A549 (cell line): ENCODE results near the gene ARHGEF7. TPM values are rescaled to one million over a fixed set of nuclear protein-coding genes. Genes with fewer than 3 reads are reported as not detected.

Source experiments
- ATAC-seq, 2 experiments: fragments of 200-7000 bp in 1 of 2; fragments of >200 bp in 1 of 2; cut with Nextera tagmentation in 1 of 2; cut with Tn5 transposase in 1 of 2; 3 replicates each; pipeline versions ENCODE4 v1.8.0 to v1.9.1; 2018 to 2020; ENCODE audit warnings: mild to moderate bottlenecking in 1 of 2, moderate library complexity in 1 of 2
- CTCF ChIA-PET: fragments of 300-600 bp; sonication (Branson Sonifier 250); formaldehyde crosslinking; extraction: SDS; loops from one replicate; lab custom pipeline; 2021; ENCODE audit warnings: antibody characterized with exemption, inconsistent platforms; lab: Yijun Ruan, JAX
- POLR2A ChIA-PET: fragments of 350-600 bp; formaldehyde crosslinking; extraction: SDS; loops from one replicate; lab custom pipeline; 2021; ENCODE audit warnings: antibody characterized with exemption, inconsistent platforms; lab: Yijun Ruan, JAX
- DNase-seq, 2 experiments: peaks; one replicate each; pipeline versions ENCODE4 v3.0.0 to v3.0.0-alpha.2; 2011 to 2016; ENCODE audit warnings: low read depth in 1 of 2, low spot score in 1 of 2
- FAIRE-seq: peaks from 2 replicates; lab custom pipeline; 2011; peaks lifted over from hg19 to GRCh38; lab: Jason Lieb, UNC
- H3K27ac ChIP-seq, 2 experiments: fragments of >200 bp; sonication (Bioruptor Twin); formaldehyde crosslinking; 3 replicates each; pipeline ENCODE4 v1.5.1; 2016 to 2017
- H3K4me1 ChIP-seq: fragments of >200 bp; sonication (Bioruptor Twin); formaldehyde crosslinking; 3 replicates; pipeline ENCODE4 v1.6.1; 2016
- H3K4me2 ChIP-seq: fragments of >200 bp; sonication (Bioruptor Twin); formaldehyde crosslinking; 3 replicates; pipeline ENCODE4 v1.6.1; 2016
- H3K4me3 ChIP-seq: fragments of >200 bp; sonication (Bioruptor Twin); formaldehyde crosslinking; 3 replicates; pipeline ENCODE4 v1.5.1; 2016
- H3K9me3 ChIP-seq: fragments of >200 bp; sonication (Bioruptor Twin); formaldehyde crosslinking; 3 replicates; pipeline ENCODE4 v1.6.1; 2016
- CHD2 ChIP-seq: fragments of 150-350 bp; IDR thresholded peaks from 2 replicates; pipeline ENCODE4 v1.6.1; 2014; ENCODE audit warnings: low read length; ENCODE audit not compliant: partially characterized antibody
- EHF ChIP-seq: fragments of 250-450 bp; sonication (Bioruptor Pico); IDR thresholded peaks from 2 replicates; pipeline ENCODE4 v1.5.0; 2020; ENCODE audit warnings: mild to moderate bottlenecking
- EHMT2 ChIP-seq: fragments of 200-600 bp; sonication (generic); IDR thresholded peaks from 2 replicates; pipeline ENCODE4 v1.6.1; 2016; ENCODE audit warnings: antibody characterized with exemption, low read depth, mild to moderate bottlenecking, moderate library complexity
- EP300 ChIP-seq, 2 experiments: fragments of >200 bp; sonication (Bioruptor Twin); formaldehyde crosslinking; IDR thresholded peaks; 2 replicates in 1 of 2; 3 replicates in 1 of 2; pipeline ENCODE4 v1.6.1; 2016 to 2017
- ESRRA ChIP-seq: fragments of 150-350 bp; IDR thresholded peaks from 2 replicates; pipeline ENCODE4 v1.6.1; 2014; ENCODE audit warnings: mild to moderate bottlenecking, low read length, borderline replicate concordance
- FOSB ChIP-seq: fragments of 250-450 bp; sonication (Bioruptor Pico); IDR thresholded peaks from 2 replicates; pipeline ENCODE4 v1.5.0; 2020; ENCODE audit warnings: mild to moderate bottlenecking, moderate library complexity
- FOSL2 ChIP-seq, 2 experiments: fragments of 450-650 bp in 1 of 2; fragments of >200 bp in 1 of 2; sonication (Bioruptor Twin) in 1 of 2; formaldehyde crosslinking; IDR thresholded peaks; 2 replicates each; pipeline versions ENCODE4 v1.5.0 to v1.6.1; 2016 to 2020; ENCODE audit warnings: mild to moderate bottlenecking in 1 of 2, moderate library complexity in 1 of 2
- FOXS1 ChIP-seq: fragments of 250-450 bp; sonication (Bioruptor Pico); IDR thresholded peaks from 2 replicates; pipeline ENCODE4 v1.5.0; 2020; ENCODE audit warnings: mild to moderate bottlenecking, moderate library complexity
- HDAC2 ChIP-seq: fragments of 200-600 bp; sonication (generic); IDR thresholded peaks from 2 replicates; pipeline ENCODE4 v1.6.1; 2016
- HEYL ChIP-seq: fragments of 250-450 bp; sonication (Bioruptor Pico); IDR thresholded peaks from 2 replicates; pipeline ENCODE4 v1.8.0; 2021; ENCODE audit warnings: mild to moderate bottlenecking, moderate library complexity
- JUNB ChIP-seq: fragments of >200 bp; sonication (Bioruptor Twin); formaldehyde crosslinking; IDR thresholded peaks from 2 replicates; pipeline ENCODE4 v1.6.1; 2016
- KDM5A ChIP-seq: fragments of 200-600 bp; sonication (generic); IDR thresholded peaks from 2 replicates; pipeline ENCODE4 v1.6.1; 2016; ENCODE audit warnings: antibody characterized with exemption, mild to moderate bottlenecking
- MYC ChIP-seq: IDR thresholded peaks from 2 replicates; pipeline ENCODE4 v1.6.1; 2012; ENCODE audit warnings: mild to moderate bottlenecking, inconsistent platforms, low read length, improper control_type of control experiment, borderline replicate concordance
- NFE2L2 ChIP-seq: fragments of 150-350 bp; conservative IDR thresholded peaks from 2 replicates; pipeline ENCODE4 v1.6.1; 2014; ENCODE audit warnings: low read length
- PHF8 ChIP-seq: fragments of 200-600 bp; sonication (generic); IDR thresholded peaks from 2 replicates; pipeline ENCODE4 v1.6.1; 2016; ENCODE audit warnings: low read depth, mild to moderate bottlenecking, antibody characterized with exemption, moderate library complexity, borderline replicate concordance
- RAD21 ChIP-seq, 2 experiments: fragments of >200 bp in 1 of 2; sonication (Bioruptor Twin) in 1 of 2; formaldehyde crosslinking in 1 of 2; IDR thresholded peaks in 1 of 2; conservative IDR thresholded peaks in 1 of 2; 2 replicates in 1 of 2; 3 replicates in 1 of 2; pipeline ENCODE4 v1.6.1; 2012 to 2018; ENCODE audit warnings: inconsistent platforms in 1 of 2
- RCOR1 ChIP-seq: fragments of 150-350 bp; IDR thresholded peaks from 2 replicates; pipeline ENCODE4 v1.6.1; 2014; ENCODE audit warnings: antibody characterized with exemption, low read length, low read depth
- TP53 ChIP-seq: fragments of 250-450 bp; sonication (Bioruptor Pico); IDR thresholded peaks from 2 replicates; pipeline ENCODE4 v1.5.0; 2021; ENCODE audit warnings: mild to moderate bottlenecking, moderate library complexity
- ZC3H11A ChIP-seq: fragments of 450-650 bp; IDR thresholded peaks from 2 replicates; pipeline ENCODE4 v1.6.1; 2014; ENCODE audit warnings: antibody characterized with exemption, mild to moderate bottlenecking
- ZFP36 ChIP-seq: fragments of 450-650 bp; IDR thresholded peaks from 2 replicates; pipeline ENCODE4 v1.6.1; 2014; ENCODE audit warnings: borderline replicate concordance; ENCODE audit not compliant: partially characterized antibody
- ZSCAN20 ChIP-seq: fragments of 250-450 bp; sonication (Bioruptor Pico); IDR thresholded peaks from 2 replicates; pipeline ENCODE4 v1.8.0; 2022; ENCODE audit warnings: mild to moderate bottlenecking, moderate library complexity
- WGBS: methylation state at CpG from one replicate; pipeline ENCODE4 v1.1.6; 2017; ENCODE audit errors: missing lambda C conversion rate; 5-methylcytosine and 5-hydroxymethylcytosine counted together
- polyA plus RNA-seq, 4 experiments: library from polyadenylated mRNA; depleted of rRNA in 3 of 4; stranded (reverse); fragments of >200 nt; fragmentation: RNase III in 1 of 4; extraction: RNeasy Plus Mini Kit Qiagen cat#74134 plus additional on column Dnase treatment in 1 of 4; gene quantifications; 2 replicates in 3 of 4; 3 replicates in 1 of 4; pipeline ENCODE4 v1.2.3, GENCODE V29; 2011 to 2017
- TF ChIP-seq, protein P1 (sequence below): IDR thresholded peaks from 2 replicates; pipeline ENCODE4 v1.6.1; 2012
- TF ChIP-seq, protein P2 (sequence below): IDR thresholded peaks from 2 replicates; pipeline ENCODE4 v1.6.1; 2012; ENCODE audit warnings: low read depth, borderline replicate concordance
- TF ChIP-seq, protein P3 (sequence below): fragments of 200-600 bp; sonication (generic); IDR thresholded peaks from 2 replicates; pipeline ENCODE4 v1.6.1; 2016; ENCODE audit warnings: antibody characterized with exemption, mild to moderate bottlenecking, moderate library complexity
- TF ChIP-seq, protein P4 (sequence below): fragments of 450-650 bp; IDR thresholded peaks from 2 replicates; pipeline ENCODE4 v1.6.1; 2014; ENCODE audit warnings: antibody characterized with exemption
- TF ChIP-seq, protein P5 (sequence below): IDR thresholded peaks from 2 replicates; pipeline ENCODE4 v1.6.1; 2012
- TF ChIP-seq, protein P6 (sequence below): fragments of 250-450 bp; sonication (Bioruptor Pico); IDR thresholded peaks from 2 replicates; pipeline ENCODE4 v1.5.0; 2020; ENCODE audit warnings: low read depth, mild to moderate bottlenecking, moderate library complexity

Gene ARHGEF7
- polyA plus RNA-seq, 2 of the 4 experiments (the other 2 are of a cell fraction): 21.1 to 23.1 TPM

DNA sequence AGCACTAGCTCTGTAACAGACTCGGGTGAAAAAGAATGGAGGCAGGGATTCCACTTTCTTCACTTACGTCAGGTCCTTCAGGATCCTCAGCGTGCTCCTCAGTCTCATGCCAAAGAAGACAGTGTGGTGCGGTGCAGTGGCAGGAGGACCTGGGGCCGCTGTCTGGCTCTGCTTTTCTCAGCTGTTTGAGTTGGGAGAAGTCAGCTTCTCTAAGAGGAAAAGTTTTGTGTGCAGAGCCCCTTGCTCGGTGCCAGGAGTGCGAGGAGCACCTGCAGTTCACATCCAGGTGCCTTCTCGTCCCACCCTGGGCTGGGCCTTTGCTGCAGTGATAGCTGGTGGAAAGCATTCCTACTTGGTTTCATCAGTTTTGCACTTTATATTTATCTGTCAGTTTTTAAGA lies 127.5 kb downstream of the ARHGEF7 start (continued):
- TF ChIP-seq JUNB: no peak
- no peak for TF ChIP-seq EHF
- TF ChIP-seq FOSB: no peak
- TF ChIP-seq ZSCAN20 (CRISPR knock-in tag): no peak
- TF ChIP-seq RCOR1: no peak
- no peak for TF ChIP-seq MYC
- TF ChIP-seq, protein P1, sequence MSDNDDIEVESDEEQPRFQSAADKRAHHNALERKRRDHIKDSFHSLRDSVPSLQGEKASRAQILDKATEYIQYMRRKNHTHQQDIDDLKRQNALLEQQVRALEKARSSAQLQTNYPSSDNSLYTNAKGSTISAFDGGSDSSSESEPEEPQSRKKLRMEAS: no peak
- TF ChIP-seq, protein P2, sequence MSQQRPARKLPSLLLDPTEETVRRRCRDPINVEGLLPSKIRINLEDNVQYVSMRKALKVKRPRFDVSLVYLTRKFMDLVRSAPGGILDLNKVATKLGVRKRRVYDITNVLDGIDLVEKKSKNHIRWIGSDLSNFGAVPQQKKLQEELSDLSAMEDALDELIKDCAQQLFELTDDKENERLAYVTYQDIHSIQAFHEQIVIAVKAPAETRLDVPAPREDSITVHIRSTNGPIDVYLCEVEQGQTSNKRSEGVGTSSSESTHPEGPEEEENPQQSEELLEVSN: no peak
- TF ChIP-seq KDM5A: no peak

DNA sequence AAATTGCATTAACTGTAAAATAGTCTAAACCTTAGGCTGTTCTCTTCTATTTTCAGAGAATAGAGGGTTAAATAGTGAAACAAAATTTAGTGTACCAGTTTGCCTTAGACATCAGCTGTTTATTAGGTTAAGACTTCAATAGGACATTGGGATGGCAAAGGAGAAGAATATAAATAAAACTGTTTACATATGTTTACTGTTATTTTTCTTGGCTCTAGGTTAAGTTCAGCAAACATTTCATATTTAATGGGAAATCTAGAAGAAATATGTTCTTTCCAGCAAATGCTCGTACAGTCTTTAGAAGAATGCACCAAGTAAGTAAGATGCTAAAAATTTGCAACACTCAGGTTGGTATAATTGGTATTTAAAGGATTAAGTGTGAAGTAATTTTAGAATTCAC lies 128.9 kb downstream of the ARHGEF7 start:
- CTCF ChIA-PET: no interaction called here
- no peaks in the 10 kb centered on the region for H3K4me1 ChIP-seq
- H3K27ac ChIP-seq: no peak overlapping the region
- H3K4me2 ChIP-seq: no peak overlapping the region
- ATAC-seq (no peak), DNase-seq (no peak), FAIRE-seq (no peak)
- POLR2A ChIA-PET: no interaction called here
- no peak for TF ChIP-seq RAD21 (conservative IDR thresholded peaks at IDR 0.05 in 1 of 2, IDR thresholded peaks at IDR 0.05 in 1 of 2)
- TF ChIP-seq CHD2: no peak
- TF ChIP-seq, protein P3, sequence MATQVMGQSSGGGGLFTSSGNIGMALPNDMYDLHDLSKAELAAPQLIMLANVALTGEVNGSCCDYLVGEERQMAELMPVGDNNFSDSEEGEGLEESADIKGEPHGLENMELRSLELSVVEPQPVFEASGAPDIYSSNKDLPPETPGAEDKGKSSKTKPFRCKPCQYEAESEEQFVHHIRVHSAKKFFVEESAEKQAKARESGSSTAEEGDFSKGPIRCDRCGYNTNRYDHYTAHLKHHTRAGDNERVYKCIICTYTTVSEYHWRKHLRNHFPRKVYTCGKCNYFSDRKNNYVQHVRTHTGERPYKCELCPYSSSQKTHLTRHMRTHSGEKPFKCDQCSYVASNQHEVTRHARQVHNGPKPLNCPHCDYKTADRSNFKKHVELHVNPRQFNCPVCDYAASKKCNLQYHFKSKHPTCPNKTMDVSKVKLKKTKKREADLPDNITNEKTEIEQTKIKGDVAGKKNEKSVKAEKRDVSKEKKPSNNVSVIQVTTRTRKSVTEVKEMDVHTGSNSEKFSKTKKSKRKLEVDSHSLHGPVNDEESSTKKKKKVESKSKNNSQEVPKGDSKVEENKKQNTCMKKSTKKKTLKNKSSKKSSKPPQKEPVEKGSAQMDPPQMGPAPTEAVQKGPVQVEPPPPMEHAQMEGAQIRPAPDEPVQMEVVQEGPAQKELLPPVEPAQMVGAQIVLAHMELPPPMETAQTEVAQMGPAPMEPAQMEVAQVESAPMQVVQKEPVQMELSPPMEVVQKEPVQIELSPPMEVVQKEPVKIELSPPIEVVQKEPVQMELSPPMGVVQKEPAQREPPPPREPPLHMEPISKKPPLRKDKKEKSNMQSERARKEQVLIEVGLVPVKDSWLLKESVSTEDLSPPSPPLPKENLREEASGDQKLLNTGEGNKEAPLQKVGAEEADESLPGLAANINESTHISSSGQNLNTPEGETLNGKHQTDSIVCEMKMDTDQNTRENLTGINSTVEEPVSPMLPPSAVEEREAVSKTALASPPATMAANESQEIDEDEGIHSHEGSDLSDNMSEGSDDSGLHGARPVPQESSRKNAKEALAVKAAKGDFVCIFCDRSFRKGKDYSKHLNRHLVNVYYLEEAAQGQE: no peak
- no peak for TF ChIP-seq HEYL (CRISPR knock-in tag)
- TF ChIP-seq, protein P4, sequence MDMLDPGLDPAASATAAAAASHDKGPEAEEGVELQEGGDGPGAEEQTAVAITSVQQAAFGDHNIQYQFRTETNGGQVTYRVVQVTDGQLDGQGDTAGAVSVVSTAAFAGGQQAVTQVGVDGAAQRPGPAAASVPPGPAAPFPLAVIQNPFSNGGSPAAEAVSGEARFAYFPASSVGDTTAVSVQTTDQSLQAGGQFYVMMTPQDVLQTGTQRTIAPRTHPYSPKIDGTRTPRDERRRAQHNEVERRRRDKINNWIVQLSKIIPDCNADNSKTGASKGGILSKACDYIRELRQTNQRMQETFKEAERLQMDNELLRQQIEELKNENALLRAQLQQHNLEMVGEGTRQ: no peak
- TF ChIP-seq ZFP36: no peak
- TF ChIP-seq, protein P5, sequence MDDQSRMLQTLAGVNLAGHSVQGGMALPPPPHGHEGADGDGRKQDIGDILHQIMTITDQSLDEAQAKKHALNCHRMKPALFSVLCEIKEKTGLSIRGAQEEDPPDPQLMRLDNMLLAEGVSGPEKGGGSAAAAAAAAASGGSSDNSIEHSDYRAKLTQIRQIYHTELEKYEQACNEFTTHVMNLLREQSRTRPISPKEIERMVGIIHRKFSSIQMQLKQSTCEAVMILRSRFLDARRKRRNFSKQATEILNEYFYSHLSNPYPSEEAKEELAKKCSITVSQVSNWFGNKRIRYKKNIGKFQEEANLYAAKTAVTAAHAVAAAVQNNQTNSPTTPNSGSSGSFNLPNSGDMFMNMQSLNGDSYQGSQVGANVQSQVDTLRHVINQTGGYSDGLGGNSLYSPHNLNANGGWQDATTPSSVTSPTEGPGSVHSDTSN: no peak
- no peak overlapping the region for H3K4me3 ChIP-seq
- 88% methylated on average over 1 of the region's 1 CpG for WGBS
- H3K9me3 ChIP-seq: no peaks in the 10 kb centered on the region

DNA sequence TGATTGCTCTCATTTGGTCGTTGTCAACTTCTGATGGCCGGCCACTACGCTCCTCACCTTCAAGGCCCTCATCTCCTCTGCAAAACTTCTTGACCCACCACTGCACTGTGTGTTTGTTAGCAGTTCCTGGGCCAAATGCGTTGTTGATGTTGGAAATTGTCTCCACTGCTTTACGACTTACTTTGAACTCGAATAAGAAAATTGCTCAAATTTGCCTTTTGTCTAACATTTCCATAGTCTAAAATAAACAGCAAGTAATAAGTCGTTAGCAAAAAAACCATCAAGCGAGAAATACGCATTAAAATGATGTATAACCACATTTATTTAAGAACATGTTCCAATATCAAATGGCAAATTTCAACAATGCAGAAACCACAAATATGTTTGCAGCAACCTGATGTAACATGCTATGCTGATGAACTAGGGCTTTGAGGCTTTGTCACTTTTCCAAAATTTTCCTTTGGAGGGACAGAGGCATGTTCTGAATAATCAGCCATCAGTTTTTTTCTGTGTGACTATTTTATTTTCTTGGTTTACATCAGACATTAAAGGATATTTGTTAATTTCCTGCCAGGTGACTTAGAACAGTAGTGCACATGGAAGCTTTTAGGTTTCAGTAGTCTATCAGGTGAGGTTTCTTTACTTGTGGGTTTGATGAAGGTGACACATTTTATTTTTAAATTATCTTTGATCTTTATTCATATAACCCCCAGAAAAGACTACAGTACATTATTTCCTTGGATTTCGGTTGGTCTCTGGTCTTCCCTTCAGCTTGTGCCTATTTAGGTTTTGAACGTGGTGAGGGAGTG lies 130.7 kb downstream of the ARHGEF7 start:
- FAIRE-seq (no peak), ATAC-seq (no peak)
- H3K4me3 ChIP-seq: no peak overlapping the region
- no peak for TF ChIP-seq NFE2L2
- no peak for TF ChIP-seq FOXS1 (CRISPR knock-in tag)
- no peak for TF ChIP-seq EHMT2
- no peak for TF ChIP-seq RCOR1
- no peak for TF ChIP-seq ESRRA
- TF ChIP-seq, protein P4: no peak
- no peak for TF ChIP-seq PHF8
- TF ChIP-seq, protein P6, sequence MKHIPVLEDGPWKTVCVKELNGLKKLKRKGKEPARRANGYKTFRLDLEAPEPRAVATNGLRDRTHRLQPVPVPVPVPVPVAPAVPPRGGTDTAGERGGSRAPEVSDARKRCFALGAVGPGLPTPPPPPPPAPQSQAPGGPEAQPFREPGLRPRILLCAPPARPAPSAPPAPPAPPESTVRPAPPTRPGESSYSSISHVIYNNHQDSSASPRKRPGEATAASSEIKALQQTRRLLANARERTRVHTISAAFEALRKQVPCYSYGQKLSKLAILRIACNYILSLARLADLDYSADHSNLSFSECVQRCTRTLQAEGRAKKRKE (CRISPR knock-in tag): no peak
- no peak for TF ChIP-seq HEYL (CRISPR knock-in tag)
- TF ChIP-seq TP53 (CRISPR knock-in tag): no peak
- TF ChIP-seq HDAC2: no peak
- TF ChIP-seq, protein P1: no peak
- TF ChIP-seq ZC3H11A: no peak
- TF ChIP-seq EP300 (IDR thresholded peaks at IDR 0.05): no peak
- TF ChIP-seq FOSL2 (IDR thresholded peaks at IDR 0.05): no peak
- TF ChIP-seq FOSL2 (CRISPR knock-in tag; IDR thresholded peaks at IDR 0.05): no peak

More for the DNA sequence above, 130.7 kb downstream of the ARHGEF7 start:
- WGBS: 91% methylated on average over 11 of the region's 11 CpGs
- ChIA-PET CTCF (no interaction called here), POLR2A (no interaction called here)
- H3K27ac ChIP-seq: no peak overlapping the region
- H3K4me2 ChIP-seq: no peak overlapping the region
- H3K4me1 ChIP-seq: no peaks in the 10 kb centered on the region
- DNase-seq: no peak
- no peaks in the 10 kb centered on the region for H3K9me3 ChIP-seq
